HepG2 (cell line): ENCODE results near the gene BOLA3. TPM values are rescaled to one million over a fixed set of nuclear protein-coding genes. Genes with fewer than 3 reads are reported as not detected.
A peak's percentile ranks its signal among the peaks of the same experiment; 100 is the strongest.

Experiments
- ATAC-seq: fragments of 200-7000 bp; cut with Tn5 transposase; 3 replicates; pipeline ENCODE4 v1.9.1; 2020; ENCODE audit warnings: mild to moderate bottlenecking, moderate library complexity
- BruUV-seq: library from RNA; stranded (reverse); fragments of 400-500 nt; replicated peaks from 2 replicates; lab custom pipeline; 2021; lab: Mats Ljungman, UMichigan
- CTCF ChIA-PET: fragments of 300-600 bp; formaldehyde crosslinking; extraction: SDS; loops from one replicate; lab custom pipeline; 2021; ENCODE audit warnings: low total read pairs, inconsistent platforms, low intra/inter-chr PET ratio; lab: Yijun Ruan, JAX
- POLR2A ChIA-PET: fragments of 350-600 bp; sonication (Branson Sonifier 250); formaldehyde crosslinking; loops from one replicate; lab custom pipeline; 2020; ENCODE audit warnings: antibody characterized with exemption, inconsistent platforms; lab: Yijun Ruan, JAX
- DNase-seq: peaks from one replicate; pipeline ENCODE4 v3.0.0-alpha.2; 2015; ENCODE audit warnings: low spot score
- FAIRE-seq: peaks from 3 replicates; lab custom pipeline; 2011; peaks lifted over from hg19 to GRCh38; lab: Jason Lieb, UNC
- H2AFZ ChIP-seq: one replicate; pipeline ENCODE4 v1.6.1; 2011; ENCODE audit warnings: low read length, inconsistent platforms
- H3K27ac ChIP-seq: fragments of 300-600 bp; 3 replicates; pipeline ENCODE4 v1.8.0; 2011; ENCODE audit warnings: mixed run types, mild to moderate bottlenecking, mixed read lengths, low read length, inconsistent platforms; ENCODE audit not compliant: insufficient read depth; ENCODE audit errors: extremely low read length
- H3K27me3 ChIP-seq, 2 experiments: fragments of 200-600 bp in 1 of 2; 2 replicates in 1 of 2; 3 replicates in 1 of 2; pipeline versions ENCODE4 v1.6.0 to v1.8.0; 2011; ENCODE audit warnings: low read length in 2 of 2, mild to moderate bottlenecking in 2 of 2, moderate library complexity in 2 of 2, inconsistent platforms in 1 of 2; ENCODE audit not compliant: insufficient read depth in 2 of 2, control insufficient read depth in 1 of 2
- H3K36me3 ChIP-seq, 2 experiments: fragments of 200-600 bp in 1 of 2; replicated peaks in 1 of 2; 2 replicates in 1 of 2; 3 replicates in 1 of 2; pipeline versions ENCODE4 v1.5.1 to v1.8.0; 2011; ENCODE audit warnings: low read length in 2 of 2, inconsistent platforms in 1 of 2; ENCODE audit not compliant: insufficient read depth in 2 of 2, control insufficient read depth in 1 of 2
- H3K4me1 ChIP-seq: 2 replicates; pipeline ENCODE4 v1.5.1; 2012; ENCODE audit warnings: low read length, inconsistent platforms; ENCODE audit not compliant: insufficient read depth
- H3K4me2 ChIP-seq: 2 replicates; pipeline ENCODE4 v1.6.0; 2011; ENCODE audit warnings: low read depth, low read length, inconsistent platforms
- H3K4me3 ChIP-seq, 3 experiments: fragments of 200-600 bp in 1 of 3; sonication (generic), shearing (Covaris generic) in 1 of 3; replicated peaks in 1 of 3; 2 replicates each; pipeline ENCODE4 v1.5.1; 2011 to 2016; ENCODE audit warnings: low read length in 3 of 3, inconsistent platforms in 2 of 3, low read depth in 2 of 3, mild to moderate bottlenecking in 2 of 3, control low read depth in 1 of 3, mixed read lengths in 1 of 3; ENCODE audit not compliant: insufficient read depth in 1 of 3
- H3K79me2 ChIP-seq: one replicate; pipeline ENCODE4 v1.6.1; 2011; ENCODE audit warnings: low read length, inconsistent platforms; ENCODE audit not compliant: insufficient read depth
- H3K9ac ChIP-seq: 2 replicates; pipeline ENCODE4 v1.6.0; 2011; ENCODE audit warnings: mild to moderate bottlenecking, low read depth, low read length, inconsistent platforms; ENCODE audit not compliant: insufficient read depth
- H3K9me3 ChIP-seq: 2 replicates; pipeline ENCODE4 v1.5.1; 2012; ENCODE audit warnings: mild to moderate bottlenecking, low read length
- H4K20me1 ChIP-seq: 2 replicates; pipeline ENCODE4 v1.6.0; 2011; ENCODE audit warnings: inconsistent platforms, mild to moderate bottlenecking, low read length, moderate library complexity; ENCODE audit not compliant: insufficient read depth
- BORCS8-MEF2B ChIP-seq: sonication (generic); formaldehyde crosslinking; IDR thresholded peaks from 2 replicates; pipeline ENCODE4 v1.8.0; 2022; ENCODE audit warnings: mild to moderate bottlenecking, missing genetic modification reagents
- GATAD2A ChIP-seq: IDR thresholded peaks from 2 replicates; pipeline ENCODE4 v1.6.1; 2016
- HCFC1 ChIP-seq: fragments of 150-350 bp; IDR thresholded peaks from 2 replicates; pipeline ENCODE4 v1.6.1; 2014; ENCODE audit warnings: low read depth, low read length
- IRF1 ChIP-seq: sonication (generic); formaldehyde crosslinking; IDR thresholded peaks from 2 replicates; pipeline ENCODE4 v1.4.0; 2020; ENCODE audit warnings: low read depth, mild to moderate bottlenecking, missing genetic modification reagents
- PRPF4 ChIP-seq: fragments of 200-400 bp; formaldehyde crosslinking; IDR thresholded peaks from 2 replicates; pipeline ENCODE4 v1.6.1; 2016; ENCODE audit warnings: low read length, low read depth; ENCODE audit not compliant: poor library complexity, severe bottlenecking
- SMYD3 ChIP-seq: sonication (generic); formaldehyde crosslinking; IDR thresholded peaks from 2 replicates; pipeline ENCODE4 v1.8.1; 2023; ENCODE audit warnings: mild to moderate bottlenecking, missing genetic modification reagents
- ZFP37 ChIP-seq: sonication (generic); formaldehyde crosslinking; IDR thresholded peaks from 2 replicates; pipeline ENCODE4 v1.4.0; 2020; ENCODE audit warnings: missing genetic modification reagents, borderline replicate concordance
- ZNF143 ChIP-seq: sonication (generic); formaldehyde crosslinking; IDR thresholded peaks from 2 replicates; pipeline ENCODE4 v1.4.0; 2020; ENCODE audit warnings: missing genetic modification reagents
- ZNF383 ChIP-seq: sonication (generic); formaldehyde crosslinking; IDR thresholded peaks from 2 replicates; pipeline ENCODE4 v1.4.0; 2020; ENCODE audit warnings: missing genetic modification reagents, mild to moderate bottlenecking, borderline replicate concordance
- WGBS: methylation state at CpG from one replicate; pipeline ENCODE4 v1.1.6; 2017; ENCODE audit warnings: low lambda C conversion rate; 5-methylcytosine and 5-hydroxymethylcytosine counted together
- in situ Hi-C: cut with HindIII; loops from 2 replicates; pipeline ENCODE4 v1.10.0; 2017; ENCODE audit warnings: low pct_unique_long_range_greater_than_20kb; ENCODE audit not compliant: extremely low pct_ligation_motif_present
- intact Hi-C: fragments of 100-400 bp; cut with micrococcal nuclease; formaldehyde crosslinking; loops from one replicate; pipeline ENCODE4 v1.10.0; 2022; ENCODE audit not compliant: unreplicated experiment
- polyA plus RNA-seq, 8 experiments: library from polyadenylated mRNA; depleted of rRNA in 3 of 8; stranded (reverse) in 7 of 8; unstranded in 1 of 8; fragments of >200 nt; fragmentation: Illumina TruSeq in 4 of 8; extraction: Trizol in 4 of 8; gene quantifications; 2 replicates each; pipeline versions ENCODE4 v1.2.1 to v1.2.3, GENCODE V29; 2011 to 2016; ENCODE audit warnings: low read depth in 4 of 8, missing spikeins in 1 of 8, mixed read lengths in 1 of 8; ENCODE audit not compliant: insufficient read depth in 1 of 8
- total RNA-seq, 5 experiments: library from RNA; depleted of rRNA; stranded (reverse); fragments of >200 nt; fragmentation: Illumina TruSeq; extraction: Trizol; gene quantifications; 2 replicates each; pipeline ENCODE4 v1.2.3, GENCODE V29; 2016; ENCODE audit warnings: low read depth in 1 of 5
- TF ChIP-seq, protein P1 (sequence below): sonication (generic); formaldehyde crosslinking; IDR thresholded peaks from 2 replicates; pipeline ENCODE4 v1.9.0; 2021; ENCODE audit warnings: missing genetic modification reagents, mild to moderate bottlenecking, borderline replicate concordance
- TF ChIP-seq, protein P2 (sequence below): sonication (generic); formaldehyde crosslinking; IDR thresholded peaks from 2 replicates; pipeline ENCODE4 v1.4.0; 2020; ENCODE audit warnings: missing genetic modification reagents
- TF ChIP-seq, protein P3 (sequence below): sonication (generic); formaldehyde crosslinking; IDR thresholded peaks from 2 replicates; pipeline ENCODE4 v1.4.0; 2020; ENCODE audit warnings: missing genetic modification reagents, borderline replicate concordance
- TF ChIP-seq, protein P4 (sequence below): sonication (generic); formaldehyde crosslinking; IDR thresholded peaks from 2 replicates; pipeline ENCODE4 v1.8.1; 2023; ENCODE audit warnings: mild to moderate bottlenecking, missing genetic modification reagents

BOLA3 gene
- total and polyA plus RNA-seq, 2 of the 13 experiments (the other 11 are each of a cell fraction or from before 2014, with no cell fraction given) = 89.7 to 170 TPM

DNA sequence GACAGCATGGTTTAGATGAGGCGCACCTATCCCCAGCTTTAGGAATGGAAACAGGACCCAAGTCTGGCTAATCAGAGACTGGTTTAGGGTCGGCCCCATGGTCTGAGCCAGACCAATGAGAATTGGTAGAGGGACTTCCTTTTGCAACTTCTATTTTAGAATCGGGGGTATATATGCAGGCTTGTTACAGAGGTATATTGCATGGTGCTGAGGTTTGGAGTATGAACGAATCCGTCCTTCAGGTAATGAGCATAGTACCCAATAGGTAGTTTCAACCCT is 1.5 kb upstream of the BOLA3 start:
- Histone ChIP-seq H4K20me1 (no peaks in the 10 kb centered on the region), H3K9me3 (no peaks in the 10 kb centered on the region), H3K79me2 (peaks cover 22% of the 10 kb centered on the region), H3K4me1 (peaks cover 33% of the 10 kb centered on the region), H3K4me2 (peak overlapping the region; percentile 97), H3K4me3 (peak overlapping the region in 2 of 3 experiments; percentile 84 to 94; a peak in 1 of 6 replicates), H3K9ac (no peak overlapping the region), H2AFZ (no peak overlapping the region), H3K27ac (no peak overlapping the region), H3K36me3 (peaks cover 3 to 19% of the 10 kb centered on the region in 2 experiments; a peak in 4 of 5 replicates), H3K27me3 (no peaks in the 10 kb centered on the region; a peak in 1 of 5 replicates)
- DNase-seq (no peak), ATAC-seq (no peak), FAIRE-seq (no peak)
- in situ Hi-C loops = loop anchor here (25.0 kb wide), 1 partner anchor 312 kb away; the partner anchor contains the start of gene STAMBP
- ChIA-PET CTCF (no interaction called here), POLR2A (interaction anchor here (0.8 to 2.2 kb wide), 5 partner anchors 29 to 412 kb away, joined by 4 to 13 read pairs (median 4); partner anchors contain the start of genes MOB1A, STAMBP and TPRKB)
- intact Hi-C loops = loop anchor here (5.0 kb wide), 1 partner anchor 48 kb away; the partner anchor contains the start of gene MTHFD2
- 97% methylated on average over 5 of the region's 5 CpGs for WGBS
- no TSS peak for BruUV-seq
- no peak for TF ChIP-seq ZNF383 (CRISPR knock-in tag)
- TF ChIP-seq, protein P1, sequence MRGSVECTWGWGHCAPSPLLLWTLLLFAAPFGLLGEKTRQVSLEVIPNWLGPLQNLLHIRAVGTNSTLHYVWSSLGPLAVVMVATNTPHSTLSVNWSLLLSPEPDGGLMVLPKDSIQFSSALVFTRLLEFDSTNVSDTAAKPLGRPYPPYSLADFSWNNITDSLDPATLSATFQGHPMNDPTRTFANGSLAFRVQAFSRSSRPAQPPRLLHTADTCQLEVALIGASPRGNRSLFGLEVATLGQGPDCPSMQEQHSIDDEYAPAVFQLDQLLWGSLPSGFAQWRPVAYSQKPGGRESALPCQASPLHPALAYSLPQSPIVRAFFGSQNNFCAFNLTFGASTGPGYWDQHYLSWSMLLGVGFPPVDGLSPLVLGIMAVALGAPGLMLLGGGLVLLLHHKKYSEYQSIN (CRISPR knock-in tag) = no peak
- TF ChIP-seq, protein P2, sequence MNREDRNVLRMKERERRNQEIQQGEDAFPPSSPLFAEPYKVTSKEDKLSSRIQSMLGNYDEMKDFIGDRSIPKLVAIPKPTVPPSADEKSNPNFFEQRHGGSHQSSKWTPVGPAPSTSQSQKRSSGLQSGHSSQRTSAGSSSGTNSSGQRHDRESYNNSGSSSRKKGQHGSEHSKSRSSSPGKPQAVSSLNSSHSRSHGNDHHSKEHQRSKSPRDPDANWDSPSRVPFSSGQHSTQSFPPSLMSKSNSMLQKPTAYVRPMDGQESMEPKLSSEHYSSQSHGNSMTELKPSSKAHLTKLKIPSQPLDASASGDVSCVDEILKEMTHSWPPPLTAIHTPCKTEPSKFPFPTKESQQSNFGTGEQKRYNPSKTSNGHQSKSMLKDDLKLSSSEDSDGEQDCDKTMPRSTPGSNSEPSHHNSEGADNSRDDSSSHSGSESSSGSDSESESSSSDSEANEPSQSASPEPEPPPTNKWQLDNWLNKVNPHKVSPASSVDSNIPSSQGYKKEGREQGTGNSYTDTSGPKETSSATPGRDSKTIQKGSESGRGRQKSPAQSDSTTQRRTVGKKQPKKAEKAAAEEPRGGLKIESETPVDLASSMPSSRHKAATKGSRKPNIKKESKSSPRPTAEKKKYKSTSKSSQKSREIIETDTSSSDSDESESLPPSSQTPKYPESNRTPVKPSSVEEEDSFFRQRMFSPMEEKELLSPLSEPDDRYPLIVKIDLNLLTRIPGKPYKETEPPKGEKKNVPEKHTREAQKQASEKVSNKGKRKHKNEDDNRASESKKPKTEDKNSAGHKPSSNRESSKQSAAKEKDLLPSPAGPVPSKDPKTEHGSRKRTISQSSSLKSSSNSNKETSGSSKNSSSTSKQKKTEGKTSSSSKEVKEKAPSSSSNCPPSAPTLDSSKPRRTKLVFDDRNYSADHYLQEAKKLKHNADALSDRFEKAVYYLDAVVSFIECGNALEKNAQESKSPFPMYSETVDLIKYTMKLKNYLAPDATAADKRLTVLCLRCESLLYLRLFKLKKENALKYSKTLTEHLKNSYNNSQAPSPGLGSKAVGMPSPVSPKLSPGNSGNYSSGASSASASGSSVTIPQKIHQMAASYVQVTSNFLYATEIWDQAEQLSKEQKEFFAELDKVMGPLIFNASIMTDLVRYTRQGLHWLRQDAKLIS (CRISPR knock-in tag) = no peak
- no peak for TF ChIP-seq PRPF4
- TF ChIP-seq, protein P3, sequence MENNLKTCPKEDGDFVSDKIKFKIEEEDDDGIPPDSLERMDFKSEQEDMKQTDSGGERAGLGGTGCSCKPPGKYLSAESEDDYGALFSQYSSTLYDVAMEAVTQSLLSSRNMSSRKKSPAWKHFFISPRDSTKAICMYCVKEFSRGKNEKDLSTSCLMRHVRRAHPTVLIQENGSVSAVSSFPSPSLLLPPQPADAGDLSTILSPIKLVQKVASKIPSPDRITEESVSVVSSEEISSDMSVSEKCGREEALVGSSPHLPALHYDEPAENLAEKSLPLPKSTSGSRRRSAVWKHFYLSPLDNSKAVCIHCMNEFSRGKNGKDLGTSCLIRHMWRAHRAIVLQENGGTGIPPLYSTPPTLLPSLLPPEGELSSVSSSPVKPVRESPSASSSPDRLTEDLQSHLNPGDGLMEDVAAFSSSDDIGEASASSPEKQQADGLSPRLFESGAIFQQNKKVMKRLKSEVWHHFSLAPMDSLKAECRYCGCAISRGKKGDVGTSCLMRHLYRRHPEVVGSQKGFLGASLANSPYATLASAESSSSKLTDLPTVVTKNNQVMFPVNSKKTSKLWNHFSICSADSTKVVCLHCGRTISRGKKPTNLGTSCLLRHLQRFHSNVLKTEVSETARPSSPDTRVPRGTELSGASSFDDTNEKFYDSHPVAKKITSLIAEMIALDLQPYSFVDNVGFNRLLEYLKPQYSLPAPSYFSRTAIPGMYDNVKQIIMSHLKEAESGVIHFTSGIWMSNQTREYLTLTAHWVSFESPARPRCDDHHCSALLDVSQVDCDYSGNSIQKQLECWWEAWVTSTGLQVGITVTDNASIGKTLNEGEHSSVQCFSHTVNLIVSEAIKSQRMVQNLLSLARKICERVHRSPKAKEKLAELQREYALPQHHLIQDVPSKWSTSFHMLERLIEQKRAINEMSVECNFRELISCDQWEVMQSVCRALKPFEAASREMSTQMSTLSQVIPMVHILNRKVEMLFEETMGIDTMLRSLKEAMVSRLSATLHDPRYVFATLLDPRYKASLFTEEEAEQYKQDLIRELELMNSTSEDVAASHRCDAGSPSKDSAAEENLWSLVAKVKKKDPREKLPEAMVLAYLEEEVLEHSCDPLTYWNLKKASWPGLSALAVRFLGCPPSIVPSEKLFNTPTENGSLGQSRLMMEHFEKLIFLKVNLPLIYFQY (CRISPR knock-in tag) = no peak
- no peak for TF ChIP-seq IRF1 (CRISPR knock-in tag)
- TF ChIP-seq ZFP37 (CRISPR knock-in tag) = no peak
- TF ChIP-seq, protein P4, sequence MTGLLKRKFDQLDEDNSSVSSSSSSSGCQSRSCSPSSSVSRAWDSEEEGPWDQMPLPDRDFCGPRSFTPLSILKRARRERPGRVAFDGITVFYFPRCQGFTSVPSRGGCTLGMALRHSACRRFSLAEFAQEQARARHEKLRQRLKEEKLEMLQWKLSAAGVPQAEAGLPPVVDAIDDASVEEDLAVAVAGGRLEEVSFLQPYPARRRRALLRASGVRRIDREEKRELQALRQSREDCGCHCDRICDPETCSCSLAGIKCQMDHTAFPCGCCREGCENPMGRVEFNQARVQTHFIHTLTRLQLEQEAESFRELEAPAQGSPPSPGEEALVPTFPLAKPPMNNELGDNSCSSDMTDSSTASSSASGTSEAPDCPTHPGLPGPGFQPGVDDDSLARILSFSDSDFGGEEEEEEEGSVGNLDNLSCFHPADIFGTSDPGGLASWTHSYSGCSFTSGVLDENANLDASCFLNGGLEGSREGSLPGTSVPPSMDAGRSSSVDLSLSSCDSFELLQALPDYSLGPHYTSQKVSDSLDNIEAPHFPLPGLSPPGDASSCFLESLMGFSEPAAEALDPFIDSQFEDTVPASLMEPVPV (CRISPR knock-in tag) = no peak
- TF ChIP-seq SMYD3 (CRISPR knock-in tag) = no peak
- no peak for TF ChIP-seq HCFC1
- TF ChIP-seq GATAD2A (CRISPR knock-in tag) = no peak
- TF ChIP-seq ZNF143 (CRISPR knock-in tag) = no peak
- TF ChIP-seq BORCS8-MEF2B (CRISPR knock-in tag) = no peak
